HG02943 (cell line): ENCODE data around the gene MINPP1.
"Not testable (repeated sequence)": the region's sequence is repeated elsewhere in the genome, so short reads cannot be mapped to it uniquely, and the experiment has no call there.

Experiments
- ATAC-seq: cut with Tn5 transposase; IDR thresholded peaks from one replicate; pipeline ENCODE4 v1.9.1; 2021; ENCODE audit warnings: mild to moderate bottlenecking, low read depth, moderate library complexity; ENCODE audit not compliant: unreplicated experiment

MINPP1 gene

GRCh38 chr10:87560495-87561129, 55.9 kb downstream of the MINPP1 start:
- no peak for ATAC-seq

- no peak for ATAC-seq
These were observed 58.1 kb downstream of the MINPP1 start for GRCh38 chr10:87562750-87563149.

- no peak for ATAC-seq
These were observed 60.3 kb downstream of the MINPP1 start for GRCh38 chr10:87565010-87565409.

GRCh38 chr10:87575851-87576250, 71.2 kb downstream of the MINPP1 start:
- no peak for ATAC-seq

GRCh38 chr10:87578160-87578841, 73.6 kb downstream of the MINPP1 start:
- no peak for ATAC-seq

- no peak for ATAC-seq
These were observed 74.2 kb downstream of the MINPP1 start for GRCh38 chr10:87578842-87579401.

GRCh38 chr10:87579563-87579962, 74.9 kb downstream of the MINPP1 start:
- no peak for ATAC-seq

- no peak for ATAC-seq
These were observed 75.3 kb downstream of the MINPP1 start for GRCh38 chr10:87580016-87580415.

- ATAC-seq = no peak
These were observed 81.1 kb downstream of the MINPP1 start for GRCh38 chr10:87585565-87586514.

- ATAC-seq = no peak
These were observed 85.0 kb downstream of the MINPP1 start for GRCh38 chr10:87589645-87590051.

GRCh38 chr10:87590705-87591588, 86.3 kb downstream of the MINPP1 start:
- ATAC-seq = no peak

GRCh38 chr10:87591589-87591886, 86.8 kb downstream of the MINPP1 start:
- no peak for ATAC-seq

GRCh38 chr10:87592920-87593319, 88.2 kb downstream of the MINPP1 start:
- ATAC-seq = not testable (repeated sequence)

- ATAC-seq = no peak
These were observed 89.0 kb downstream of the MINPP1 start for GRCh38 chr10:87593702-87594101.

- no peak for ATAC-seq
These were observed 89.5 kb downstream of the MINPP1 start for GRCh38 chr10:87594181-87594580.

- no peak for ATAC-seq
These were observed 90.2 kb downstream of the MINPP1 start for GRCh38 chr10:87594864-87595263.

- ATAC-seq = no peak
These were observed 91.7 kb downstream of the MINPP1 start for GRCh38 chr10:87596351-87596750.

GRCh38 chr10:87598700-87599099, 94.0 kb downstream of the MINPP1 start:
- ATAC-seq = no peak

- ATAC-seq = no peak
These were observed 95.9 kb downstream of the MINPP1 start for GRCh38 chr10:87600581-87600980.
